Stimulated activated CD4-positive, alpha-beta T cell treated with anti-CD3 and anti-CD28 coated beads, TNF-alpha, amount 100 ng/mL, for 48 hours (primary cell): ENCODE measurements around the gene FIGN.

Experiments used
- DNase-seq, 3 donors: peaks; one replicate each; pipeline ENCODE4 v3.0.0-alpha.2; 2020; ENCODE audit warnings: low read depth in 3 of 3

Gene FIGN

GRCh38 chr2:163558251-163559021, 177.4 kb downstream of the FIGN start:
- DNase-seq = no peak

GRCh38 chr2:163556511-163556910, 179.3 kb downstream of the FIGN start:
- DNase-seq = no peak

- no peak for DNase-seq
Observed at GRCh38 chr2:163554864-163555263, 180.9 kb downstream of the FIGN start.

- no peak for DNase-seq
Observed at GRCh38 chr2:163553601-163554000, 182.2 kb downstream of the FIGN start.

- no peak for DNase-seq
Observed at GRCh38 chr2:163552758-163553157, 183.1 kb downstream of the FIGN start.

- DNase-seq = no peak
Observed at GRCh38 chr2:163551616-163552373, 184.0 kb downstream of the FIGN start.

- no peak for DNase-seq
Observed at GRCh38 chr2:163548970-163549369, 186.8 kb downstream of the FIGN start.
